ENCODE measurements around the gene RASSF8. TPM values are rescaled to one million over a fixed set of nuclear protein-coding genes. Genes with fewer than 3 reads are reported as not detected.
A peak's percentile ranks its signal among the peaks of the same experiment; 100 is the strongest.

The RASSF8 gene
- total RNA-seq, 1 experiment from 2014 or later, result 51.2 TPM

DNA sequence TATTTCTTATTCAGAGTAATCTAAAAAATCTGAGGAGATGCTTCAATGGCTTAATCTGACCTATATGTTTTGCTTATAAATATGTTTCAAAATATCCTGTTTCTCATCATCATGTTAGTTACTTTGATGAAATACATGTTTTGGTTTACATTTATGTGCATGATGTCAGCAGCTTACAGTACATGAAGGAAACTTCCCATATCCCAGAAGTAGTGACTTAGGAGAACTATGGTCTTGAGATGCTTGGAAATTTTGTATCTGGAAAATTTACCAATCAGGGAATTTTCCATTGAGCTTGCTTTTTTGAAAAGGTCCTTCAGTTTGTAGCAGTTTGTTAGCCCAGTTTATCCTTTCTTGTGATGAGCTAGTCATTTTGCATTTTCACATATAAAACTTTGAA is 73.3 kb downstream of the RASSF8 start:
- Histone ChIP-seq H3K4me3 (ENCODE audit: low read length) (no peak overlapping the region), H2AFZ (ENCODE audit: low read length) (no peak overlapping the region), H3K27me3 (ENCODE audit: low read length) (no peaks in the 10 kb centered on the region), H3K27ac (ENCODE audit: low read length) (peak overlapping the region; percentile 28), H3K9me3 (ENCODE audit: low read length) (no peaks in the 10 kb centered on the region), H3F3A (ENCODE audit: low read length, unreplicated experiment) (no peaks in the 10 kb centered on the region), H4K20me1 (ENCODE audit: low read length) (peaks cover 13% of the 10 kb centered on the region), H3K4me1 (ENCODE audit: insufficient read depth, low read length) (peaks cover 37% of the 10 kb centered on the region), H3K9ac (ENCODE audit: low read length) (no peak overlapping the region), H3K9me2 (replicated peaks; ENCODE audit: low read length) (no peaks in the 10 kb centered on the region), H3K36me3 (ENCODE audit: low read depth, low read length) (no peaks in the 10 kb centered on the region), H3K4me2 (ENCODE audit: low read length) (peak overlapping the region; percentile 15), H3K79me2 (ENCODE audit: low read length) (peaks cover 50% of the 10 kb centered on the region)
- TF ChIP-seq EZH2phosphoT487 (IDR thresholded peaks at IDR 0.05; ENCODE audit: borderline replicate concordance, low read length) (no peak), EZH2 (IDR thresholded peaks at IDR 0.05; ENCODE audit: low read length, unreplicated experiment) (no peak)
- TF ChIP-seq, protein P1, sequence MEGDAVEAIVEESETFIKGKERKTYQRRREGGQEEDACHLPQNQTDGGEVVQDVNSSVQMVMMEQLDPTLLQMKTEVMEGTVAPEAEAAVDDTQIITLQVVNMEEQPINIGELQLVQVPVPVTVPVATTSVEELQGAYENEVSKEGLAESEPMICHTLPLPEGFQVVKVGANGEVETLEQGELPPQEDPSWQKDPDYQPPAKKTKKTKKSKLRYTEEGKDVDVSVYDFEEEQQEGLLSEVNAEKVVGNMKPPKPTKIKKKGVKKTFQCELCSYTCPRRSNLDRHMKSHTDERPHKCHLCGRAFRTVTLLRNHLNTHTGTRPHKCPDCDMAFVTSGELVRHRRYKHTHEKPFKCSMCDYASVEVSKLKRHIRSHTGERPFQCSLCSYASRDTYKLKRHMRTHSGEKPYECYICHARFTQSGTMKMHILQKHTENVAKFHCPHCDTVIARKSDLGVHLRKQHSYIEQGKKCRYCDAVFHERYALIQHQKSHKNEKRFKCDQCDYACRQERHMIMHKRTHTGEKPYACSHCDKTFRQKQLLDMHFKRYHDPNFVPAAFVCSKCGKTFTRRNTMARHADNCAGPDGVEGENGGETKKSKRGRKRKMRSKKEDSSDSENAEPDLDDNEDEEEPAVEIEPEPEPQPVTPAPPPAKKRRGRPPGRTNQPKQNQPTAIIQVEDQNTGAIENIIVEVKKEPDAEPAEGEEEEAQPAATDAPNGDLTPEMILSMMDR (conservative IDR thresholded peaks at IDR 0.05; ENCODE audit: low read depth, low read length), result no peak
- intact Hi-C loops (cut with micrococcal nuclease), result no loop called here
- ChIA-PET CTCF (interaction anchor here (0.7 to 1.6 kb wide), 4 partner anchors 11 to 239 kb away, joined by 3 to 8 read pairs (median 6); partner anchors contain the start of gene BHLHE41), POLR2A (ENCODE audit: unreplicated experiment) (interaction anchor here (0.7 to 0.9 kb wide), 3 partner anchors 16 to 102 kb away, joined by 3 to 8 read pairs (median 5); no protein-coding TSS in a partner anchor)
- no peak for DNase-seq
- no TSS peak for BruUV-seq (replicated peaks)
- ATAC-seq, result no peak

DNA sequence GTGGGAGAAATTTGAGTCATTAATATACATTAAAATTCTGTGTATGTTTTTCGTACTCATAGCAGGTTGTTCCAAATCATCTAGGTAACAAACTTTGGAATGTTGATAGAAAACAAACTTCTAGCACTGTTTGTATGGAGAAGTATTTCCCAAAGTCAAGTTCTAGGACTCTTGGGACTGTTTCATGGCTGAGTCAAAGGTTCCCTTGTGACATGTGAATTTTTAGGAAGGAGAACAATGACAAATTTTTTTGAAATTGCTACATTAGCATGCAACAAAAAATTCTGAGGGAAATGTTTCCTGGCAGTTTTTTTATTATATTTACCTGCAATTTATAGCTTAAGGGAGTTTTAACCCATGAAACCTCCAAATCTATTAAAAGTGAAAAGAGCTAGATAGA is 73.8 kb downstream of the RASSF8 start:
- CTCF ChIA-PET, result interaction anchor here (0.7 to 1.6 kb wide), 4 partner anchors 11 to 240 kb away, joined by 3 to 8 read pairs (median 6); partner anchors contain the start of gene BHLHE41
- Histone ChIP-seq H3K9ac (ENCODE audit: low read length) (no peak overlapping the region), H3K79me2 (ENCODE audit: low read length) (peaks cover 54% of the 10 kb centered on the region), H2AFZ (ENCODE audit: low read length) (no peak overlapping the region), H3K4me1 (ENCODE audit: insufficient read depth, low read length) (peaks cover 37% of the 10 kb centered on the region), H4K20me1 (ENCODE audit: low read length) (peaks cover 13% of the 10 kb centered on the region), H3K27ac (ENCODE audit: low read length) (peak overlapping the region; percentile 28), H3K27me3 (ENCODE audit: low read length) (no peaks in the 10 kb centered on the region), H3K36me3 (ENCODE audit: low read depth, low read length) (no peaks in the 10 kb centered on the region), H3F3A (ENCODE audit: low read length, unreplicated experiment) (no peaks in the 10 kb centered on the region), H3K4me2 (ENCODE audit: low read length) (peak overlapping the region; percentile 15), H3K9me3 (ENCODE audit: low read length) (no peaks in the 10 kb centered on the region), H3K9me2 (replicated peaks; ENCODE audit: low read length) (no peaks in the 10 kb centered on the region), H3K4me3 (ENCODE audit: low read length) (no peak overlapping the region)
- peak; percentile 56 for ATAC-seq
- intact Hi-C loops (cut with micrococcal nuclease), result no loop called here
- POLR2A ChIA-PET (ENCODE audit: unreplicated experiment), result interaction anchor here (0.7 to 0.9 kb wide), 3 partner anchors 15 to 102 kb away, joined by 3 to 8 read pairs (median 5); no protein-coding TSS in a partner anchor
- BruUV-seq (replicated peaks), result no TSS peak
- TF ChIP-seq EZH2 (IDR thresholded peaks at IDR 0.05; ENCODE audit: low read length, unreplicated experiment), result no peak
- TF ChIP-seq, protein P1 (conservative IDR thresholded peaks at IDR 0.05; ENCODE audit: low read depth, low read length), result no peak
- no peak for TF ChIP-seq EZH2phosphoT487 (IDR thresholded peaks at IDR 0.05; ENCODE audit: borderline replicate concordance, low read length)
- DNase-seq, result peak; percentile 50

DNA sequence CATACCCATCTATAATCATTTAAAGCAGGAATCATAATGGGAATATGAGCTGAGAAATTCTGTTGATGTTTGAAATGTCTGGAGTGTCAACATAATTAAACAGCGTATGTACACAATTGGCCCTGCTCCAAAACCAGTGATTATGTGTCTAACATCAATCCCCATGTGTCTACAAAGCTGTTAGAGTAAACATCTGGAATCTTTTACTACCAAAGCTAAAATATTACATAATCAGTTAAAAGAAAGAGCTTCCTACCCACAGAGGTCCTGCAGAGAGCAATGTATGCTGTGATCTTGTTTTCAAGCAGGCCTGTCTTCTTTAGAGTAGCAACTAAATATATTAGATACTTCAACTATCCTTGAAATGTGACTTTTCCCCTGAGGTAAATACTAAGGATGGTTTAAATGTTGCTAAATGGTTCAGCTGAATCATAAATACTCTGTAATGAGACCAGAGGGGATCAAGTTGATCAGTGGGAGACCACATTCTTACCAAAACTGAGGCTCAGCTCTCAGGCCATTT is 74.3 kb downstream of the RASSF8 start:
- Histone ChIP-seq H3K9ac (ENCODE audit: low read length) (no peak overlapping the region), H3K4me3 (ENCODE audit: low read length) (no peak overlapping the region), H3K9me2 (replicated peaks; ENCODE audit: low read length) (no peaks in the 10 kb centered on the region), H3K9me3 (ENCODE audit: low read length) (no peaks in the 10 kb centered on the region), H3K27me3 (ENCODE audit: low read length) (no peaks in the 10 kb centered on the region), H3K4me2 (ENCODE audit: low read length) (peak overlapping the region; percentile 15), H2AFZ (ENCODE audit: low read length) (no peak overlapping the region), H4K20me1 (ENCODE audit: low read length) (peaks cover 13% of the 10 kb centered on the region), H3K36me3 (ENCODE audit: low read depth, low read length) (no peaks in the 10 kb centered on the region), H3K4me1 (ENCODE audit: insufficient read depth, low read length) (peaks cover 37% of the 10 kb centered on the region), H3K79me2 (ENCODE audit: low read length) (peaks cover 58% of the 10 kb centered on the region), H3K27ac (ENCODE audit: low read length) (peak overlapping the region; percentile 28), H3F3A (ENCODE audit: low read length, unreplicated experiment) (no peaks in the 10 kb centered on the region)
- peak; percentile 49 for DNase-seq
- ChIA-PET POLR2A (ENCODE audit: unreplicated experiment) (no interaction called here), CTCF (interaction anchor here (0.5 to 1.6 kb wide), 3 partner anchors 59 to 213 kb away, joined by 6 to 8 read pairs (median 7); partner anchors contain the start of gene BHLHE41)
- intact Hi-C loops (cut with micrococcal nuclease), result no loop called here
- TF ChIP-seq, protein P1 (conservative IDR thresholded peaks at IDR 0.05; ENCODE audit: low read depth, low read length), result no peak
- no peak for TF ChIP-seq EZH2 (IDR thresholded peaks at IDR 0.05; ENCODE audit: low read length, unreplicated experiment)
- no peak for TF ChIP-seq EZH2phosphoT487 (IDR thresholded peaks at IDR 0.05; ENCODE audit: borderline replicate concordance, low read length)
- BruUV-seq (replicated peaks), result no TSS peak
- peak; percentile 28 for ATAC-seq
